GM15510 (cell line): ENCODE results near the gene SLC24A3.

Experiments used
- POLR2A ChIP-seq: IDR thresholded peaks from 3 replicates; pipeline ENCODE4 v1.6.1; 2011; ENCODE audit warnings: borderline replicate concordance; ENCODE audit not compliant: insufficient read length; ENCODE audit errors: extremely low read depth

Gene SLC24A3

DNA sequence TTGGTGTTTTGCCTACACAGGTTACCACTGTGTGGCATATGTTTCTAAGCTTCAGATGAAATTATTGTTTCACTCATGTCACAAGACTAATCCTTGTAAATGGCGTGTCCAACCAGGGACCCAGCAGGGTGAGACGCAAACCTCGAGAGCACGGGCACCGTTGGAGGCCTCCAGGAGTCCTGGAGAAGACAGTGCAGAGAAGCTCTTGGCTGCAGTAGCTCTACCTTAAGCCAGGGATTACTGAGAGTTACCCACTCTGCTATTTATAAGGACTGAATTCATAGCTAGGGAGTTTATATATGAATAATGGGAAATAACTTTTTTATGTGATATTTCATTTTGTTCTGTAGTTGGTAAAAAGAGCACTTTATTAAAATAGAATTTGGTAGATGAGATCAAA lies 137.4 kb downstream of the SLC24A3 start:
- TF ChIP-seq POLR2A = no peak

DNA sequence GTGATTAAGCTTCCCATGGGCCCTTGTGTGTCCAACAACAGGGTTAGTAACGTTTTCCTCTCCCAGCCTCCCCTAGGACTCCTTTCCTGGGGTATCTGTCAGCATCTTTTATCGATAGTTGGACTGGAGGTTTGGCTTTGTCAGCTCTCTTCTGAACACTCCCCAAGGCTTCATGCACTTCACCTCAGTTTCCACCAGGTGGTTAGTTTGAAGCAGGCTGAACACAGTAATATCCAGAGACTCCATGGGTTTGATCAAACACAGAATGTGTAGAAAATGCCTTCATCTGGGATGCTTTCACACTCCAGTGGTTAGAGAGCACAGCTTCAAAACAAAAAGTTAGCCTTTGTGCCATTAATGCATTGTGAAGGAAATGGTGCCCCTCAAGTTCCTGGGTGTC lies 139.1 kb downstream of the SLC24A3 start:
- TF ChIP-seq POLR2A = no peak

DNA sequence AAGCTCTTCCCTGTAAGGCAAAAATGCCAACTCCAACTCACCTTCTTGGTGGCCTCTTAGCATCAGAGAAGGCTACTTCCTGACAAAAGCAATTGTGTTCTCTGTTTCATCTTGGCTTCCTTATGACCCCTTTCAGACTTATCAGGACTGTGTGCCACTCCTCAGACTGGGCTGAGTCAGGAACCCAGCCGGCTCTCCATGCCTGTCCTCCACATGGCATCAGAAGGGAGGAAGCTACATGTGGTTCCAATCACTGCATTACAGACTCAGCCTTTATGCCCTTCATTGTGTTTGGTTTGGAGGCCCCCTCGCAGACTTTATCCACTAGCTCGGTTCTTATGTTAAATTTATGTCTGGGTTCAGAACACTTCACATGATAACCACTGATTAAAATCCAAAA lies 142.5 kb downstream of the SLC24A3 start:
- no peak for TF ChIP-seq POLR2A

DNA sequence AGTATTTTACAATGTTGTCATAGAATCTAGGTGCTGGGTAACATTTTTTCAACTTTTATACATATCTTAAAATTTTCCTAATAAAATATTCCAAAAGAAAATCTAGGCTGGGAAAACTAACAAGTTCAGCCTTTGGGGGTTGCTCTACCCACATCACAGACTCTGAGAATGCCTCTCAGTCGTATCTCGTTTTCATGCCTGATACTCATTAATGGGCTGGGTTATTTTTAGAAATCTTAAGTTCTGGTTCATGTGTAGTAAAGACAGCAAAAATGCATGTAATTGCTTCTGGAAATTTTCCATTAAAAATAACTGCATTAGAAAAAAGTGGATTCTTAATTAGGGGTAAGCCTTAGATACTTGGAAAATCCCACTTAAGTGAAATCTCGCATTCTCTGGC lies 149.3 kb downstream of the SLC24A3 start:
- TF ChIP-seq POLR2A = no peak

DNA sequence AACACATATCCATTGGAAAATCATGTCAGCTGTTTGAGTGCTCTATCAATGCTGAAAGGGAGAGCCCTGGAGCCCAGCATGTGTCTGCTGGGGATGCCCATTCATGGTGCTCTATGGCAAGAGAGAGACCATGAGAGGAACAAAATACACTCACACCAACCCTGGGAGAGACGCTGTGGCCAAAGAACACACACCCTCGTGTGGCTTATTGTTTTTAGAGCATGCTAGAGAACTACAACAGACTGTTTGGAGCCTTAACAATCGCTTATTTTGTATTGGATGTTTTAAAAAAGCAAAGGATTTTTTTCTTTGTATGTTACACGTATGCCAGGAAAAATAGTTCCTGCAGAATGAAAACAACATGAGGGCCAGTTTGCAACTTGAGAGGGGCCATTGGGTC lies 151.0 kb downstream of the SLC24A3 start:
- no peak for TF ChIP-seq POLR2A

DNA sequence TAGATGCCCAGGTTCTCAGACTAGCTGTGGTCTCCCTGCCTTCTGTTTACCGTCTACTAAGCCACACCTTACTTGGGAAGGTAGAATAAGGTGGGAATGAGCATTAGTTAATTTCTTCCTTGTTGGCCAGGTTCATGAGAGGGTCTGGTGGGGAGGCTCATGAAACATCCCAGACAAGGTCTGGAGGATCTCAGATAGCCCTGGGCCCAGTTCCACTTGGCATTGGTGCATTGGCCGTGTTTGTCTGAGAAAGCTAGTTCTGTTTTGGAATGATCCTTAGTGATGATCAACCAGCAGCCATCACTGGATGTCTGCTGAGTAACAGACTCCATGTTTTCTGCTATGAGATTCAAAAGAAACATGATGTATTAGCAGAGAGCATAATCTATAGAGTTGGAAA lies 155.1 kb downstream of the SLC24A3 start:
- TF ChIP-seq POLR2A = no peak

DNA sequence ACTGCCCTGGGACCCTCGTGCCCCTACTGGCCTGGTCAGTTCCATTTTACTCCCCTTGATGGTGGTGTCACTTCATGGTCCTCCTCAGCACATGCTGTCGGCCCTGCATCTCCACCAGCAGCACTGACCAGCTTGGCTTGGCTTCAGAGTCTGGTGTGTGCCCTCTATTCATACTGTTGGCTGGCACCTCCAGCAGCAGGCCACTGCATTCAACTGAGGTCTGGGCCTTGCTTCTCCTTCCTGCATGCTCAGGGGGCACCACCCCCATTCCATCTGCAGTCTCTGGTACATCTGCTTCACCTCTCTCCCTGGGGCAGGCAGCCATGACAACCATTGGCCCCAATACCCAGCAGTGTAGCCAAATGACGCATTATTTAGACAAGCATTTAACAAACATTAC lies 155.9 kb downstream of the SLC24A3 start:
- no peak for TF ChIP-seq POLR2A

DNA sequence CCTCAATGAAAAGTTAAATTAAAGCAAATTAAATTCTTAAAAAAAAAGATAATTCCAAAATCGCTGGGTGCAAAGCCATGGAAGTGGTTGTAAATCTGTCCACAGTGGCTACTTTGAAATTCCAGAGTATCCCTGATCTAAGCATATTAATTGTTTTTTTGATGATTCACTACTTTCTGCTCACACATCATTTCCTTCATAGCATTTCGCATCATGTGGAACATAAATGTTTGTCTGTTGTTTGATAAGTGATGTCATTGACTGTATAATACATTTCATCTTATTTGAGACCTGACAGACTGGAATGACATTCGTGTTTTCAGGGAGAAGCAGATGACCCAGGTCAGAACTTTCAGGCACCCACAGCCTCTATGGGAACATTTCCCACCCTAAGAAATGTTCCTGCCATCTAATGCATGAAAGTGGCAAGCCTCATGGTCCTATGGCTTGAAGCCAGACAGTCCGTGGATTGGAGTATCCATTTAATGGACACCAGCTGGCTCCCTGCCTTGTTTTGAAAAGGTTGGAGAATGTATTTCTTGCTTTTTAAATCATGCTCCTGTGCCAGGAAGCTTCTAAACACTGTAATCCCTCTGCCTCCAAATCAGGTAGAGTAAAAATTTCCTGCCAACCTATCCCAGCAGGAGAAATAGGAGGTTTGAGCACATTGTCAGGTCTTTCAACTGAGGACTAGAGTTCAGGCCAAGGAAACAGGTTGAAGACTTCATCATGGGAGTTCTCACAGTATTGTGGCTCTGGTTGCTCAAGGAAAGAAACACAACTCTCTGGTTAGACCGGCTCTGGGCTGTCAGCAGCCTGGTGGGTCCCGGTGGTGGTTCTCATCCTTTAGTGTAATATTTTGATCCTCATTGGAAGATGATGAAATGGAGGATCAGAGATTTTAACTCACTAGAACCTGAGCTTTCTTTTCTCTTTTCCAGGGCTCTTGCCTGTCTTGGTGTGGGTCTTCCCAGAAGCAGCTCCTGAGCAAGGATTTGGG lies 157.9 kb downstream of the SLC24A3 start:
- no peak for TF ChIP-seq POLR2A

DNA sequence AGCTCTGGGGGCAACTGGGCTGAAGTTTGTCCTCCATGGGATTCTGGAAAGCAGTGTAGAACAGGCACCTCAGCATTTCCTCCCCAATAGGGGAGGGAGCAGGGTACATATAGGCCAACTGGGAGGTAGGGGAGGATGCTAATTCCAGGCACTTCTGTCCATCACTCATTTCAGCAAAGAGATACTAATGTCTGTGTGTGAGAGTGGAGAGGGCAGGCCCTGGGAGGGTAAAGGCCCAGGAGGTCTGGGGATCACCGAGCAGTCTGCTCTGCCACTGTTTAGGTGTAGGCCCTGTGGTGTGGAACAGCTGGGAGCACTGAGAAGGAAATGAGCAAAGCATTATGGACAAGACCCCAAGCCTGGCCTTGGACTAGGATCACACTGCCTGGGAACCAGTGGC lies 158.7 kb downstream of the SLC24A3 start:
- no peak for TF ChIP-seq POLR2A

DNA sequence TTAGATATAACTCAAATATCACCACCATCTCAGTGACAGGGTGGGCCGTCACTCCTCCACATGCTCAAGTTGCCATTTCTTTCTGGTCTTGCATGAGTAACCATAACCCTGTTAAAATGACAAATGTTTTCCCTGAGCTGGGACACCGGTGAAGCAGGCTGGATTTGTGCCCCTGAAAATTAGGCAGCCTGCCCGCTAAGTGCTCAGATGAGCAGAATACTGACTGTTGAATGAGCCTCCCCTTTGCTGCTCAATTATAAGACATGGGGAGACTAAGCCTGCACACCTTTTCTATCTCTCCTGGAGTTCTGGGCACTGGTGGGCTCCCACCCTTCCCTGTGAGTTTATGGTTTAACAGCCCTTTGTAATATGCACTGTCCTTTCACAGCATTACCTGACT lies 161.8 kb downstream of the SLC24A3 start:
- no peak for TF ChIP-seq POLR2A

DNA sequence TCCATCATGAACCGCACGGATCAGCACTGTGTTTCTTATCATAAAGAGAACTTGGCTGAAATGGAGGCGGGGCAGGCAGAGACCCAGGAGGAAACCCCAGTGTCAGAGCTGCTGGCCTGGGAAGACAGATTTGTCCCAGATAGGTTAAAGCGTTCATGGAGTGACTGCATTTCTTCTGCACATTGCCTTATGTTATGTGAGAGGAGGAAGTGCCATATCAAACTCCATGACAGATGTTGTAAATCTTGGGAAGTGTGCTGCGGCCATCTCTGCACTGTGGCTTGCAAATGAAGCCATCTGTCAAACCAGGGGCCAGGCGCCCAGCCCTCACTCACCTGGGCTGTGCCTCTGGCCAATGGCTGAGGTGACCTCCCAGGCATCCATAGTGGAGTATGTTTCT lies 163.0 kb downstream of the SLC24A3 start:
- no peak for TF ChIP-seq POLR2A

DNA sequence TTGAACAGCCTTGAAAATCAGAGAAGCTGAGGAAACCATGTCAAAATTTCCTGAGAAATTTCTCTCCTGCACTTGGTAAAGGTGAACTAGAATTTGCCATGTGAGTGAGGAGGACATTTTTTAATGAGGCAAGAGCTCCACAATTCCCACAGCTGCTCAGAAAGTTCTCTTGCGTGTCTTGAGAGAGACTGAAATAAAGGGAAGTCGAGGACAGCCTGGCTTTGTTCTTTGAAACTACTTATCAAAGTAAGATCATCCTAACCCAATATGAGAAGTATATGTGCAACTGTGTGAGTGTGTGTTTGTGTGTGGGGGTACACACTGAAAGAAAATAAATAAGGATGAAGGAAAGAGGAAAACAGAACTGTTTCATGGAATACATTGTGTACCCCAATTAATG lies 163.4 kb downstream of the SLC24A3 start:
- no peak for TF ChIP-seq POLR2A

DNA sequence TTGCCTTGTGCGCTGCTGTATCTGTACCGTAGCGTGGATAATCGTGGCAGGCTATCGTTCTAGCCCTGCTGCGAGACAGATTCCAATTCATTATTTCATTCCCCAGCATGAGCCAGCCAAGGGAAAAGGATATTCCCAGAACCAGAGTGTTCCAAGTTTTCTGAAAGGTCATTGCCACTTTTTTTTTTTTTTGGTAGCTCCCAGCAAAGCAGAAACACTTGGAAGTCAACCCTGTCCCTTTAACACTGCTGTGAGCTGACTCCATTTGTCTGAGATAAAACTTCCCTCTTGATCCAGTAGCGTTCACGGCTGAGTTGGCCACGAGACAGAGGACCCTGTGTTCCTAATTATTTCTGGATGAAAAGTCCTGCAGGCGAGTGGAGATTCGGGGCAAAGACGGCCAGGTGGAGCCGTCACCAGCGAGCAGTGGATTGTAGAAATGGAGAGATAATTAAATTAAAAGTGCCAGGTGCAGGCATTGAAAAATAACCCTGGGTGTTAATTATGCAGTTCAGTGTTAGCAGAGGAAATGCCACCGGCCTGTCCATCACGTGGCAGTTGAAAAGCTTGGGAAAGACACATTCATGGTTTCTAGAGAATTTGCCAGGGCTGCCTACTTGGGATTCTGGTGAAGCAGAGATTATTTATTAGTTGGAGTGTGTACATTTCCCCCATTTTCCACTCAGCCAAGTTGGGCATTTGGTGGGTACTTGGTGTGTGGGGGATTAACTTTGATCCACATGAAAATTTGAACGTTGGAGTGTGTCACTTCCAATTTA lies 164.2 kb downstream of the SLC24A3 start:
- no peak for TF ChIP-seq POLR2A

DNA sequence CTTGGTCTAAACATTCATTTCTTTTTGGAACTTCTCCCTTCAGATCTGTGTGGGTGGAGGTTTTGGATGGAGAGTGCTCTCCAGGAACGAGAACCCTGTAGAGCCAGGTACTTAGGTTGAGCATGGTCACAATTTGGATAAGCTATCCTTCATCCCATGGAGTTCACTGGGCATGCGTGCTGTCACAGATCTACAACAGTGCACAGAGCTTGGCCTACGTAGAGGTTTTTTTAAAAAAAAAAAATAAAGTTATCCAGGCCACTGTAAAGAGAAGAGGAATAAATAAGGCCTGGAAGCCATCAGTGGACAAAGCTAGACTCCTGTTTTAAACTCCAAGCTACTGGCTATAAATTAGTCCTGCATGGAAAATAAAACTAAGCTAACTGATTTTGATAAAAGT lies 165.6 kb downstream of the SLC24A3 start:
- TF ChIP-seq POLR2A = no peak

DNA sequence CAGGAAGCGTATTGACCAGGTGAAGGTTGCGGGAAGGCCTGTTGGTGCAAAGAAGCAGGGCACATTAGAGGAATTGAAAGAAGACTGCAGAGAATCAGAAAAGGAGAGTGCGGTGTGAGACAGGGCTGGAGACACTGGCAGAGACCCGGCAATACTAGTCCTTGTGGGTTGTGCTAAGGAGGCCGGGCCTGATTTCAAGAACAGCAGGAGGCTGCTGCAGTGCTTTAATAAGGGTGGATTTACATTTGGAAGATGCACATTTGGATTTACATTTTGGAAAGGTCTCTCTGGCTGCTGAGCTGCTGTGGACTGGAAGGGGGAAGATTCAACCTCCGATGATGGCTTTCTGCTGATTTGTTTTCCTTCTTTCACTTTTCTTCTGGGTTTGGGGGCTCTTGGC lies 167.8 kb downstream of the SLC24A3 start:
- no peak for TF ChIP-seq POLR2A

DNA sequence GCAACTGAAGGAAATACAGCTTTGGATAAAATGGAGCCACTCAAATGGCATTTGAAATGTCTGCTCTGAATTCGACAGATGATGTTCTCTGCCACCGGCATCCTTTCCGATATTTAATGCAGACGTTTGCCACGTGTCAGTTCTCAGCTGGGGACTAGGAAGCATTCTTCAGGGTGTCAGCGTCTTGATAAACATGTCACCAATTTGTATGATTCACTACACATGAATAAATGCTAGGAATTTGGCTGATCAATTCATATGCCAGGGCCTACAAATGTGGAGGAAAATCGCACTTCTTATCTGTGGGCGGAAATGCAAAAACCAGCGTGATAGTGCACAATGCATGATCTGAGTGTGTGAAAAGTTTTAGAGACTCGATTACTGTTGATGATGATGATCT lies 169.5 kb downstream of the SLC24A3 start:
- no peak for TF ChIP-seq POLR2A
